IMR-90 (cell line): ENCODE measurements around the gene ANKRD33B. TPM values are rescaled to one million over a fixed set of nuclear protein-coding genes. Genes with fewer than 3 reads are reported as not detected.

Experiments
- ATAC-seq: fragments of 200-7000 bp; cut with Tn5 transposase; 2 replicates; pipeline ENCODE4 v1.9.1; 2020; ENCODE audit warnings: low read depth, mild to moderate bottlenecking, moderate library complexity
- BruUV-seq: library from RNA; stranded (reverse); fragments of 400-500 nt; replicated peaks from 2 replicates; lab custom pipeline; 2021; lab: Mats Ljungman, UMichigan
- CTCF ChIA-PET: fragments of 300-600 bp; formaldehyde crosslinking; extraction: SDS; loops from one replicate; lab custom pipeline; 2021; ENCODE audit warnings: antibody characterized with exemption; lab: Yijun Ruan, JAX
- POLR2A ChIA-PET: fragments of 300-600 bp; sonication (Branson Sonifier 250); formaldehyde crosslinking; loops from one replicate; lab custom pipeline; 2022; ENCODE audit warnings: antibody characterized with exemption; ENCODE audit not compliant: unreplicated experiment; lab: Charles Lee
- DNase-seq: peaks from one replicate; pipeline ENCODE4 v3.0.0; 2013
- H2AFZ ChIP-seq: replicated peaks from 2 replicates; pipeline ENCODE3; 2013; ENCODE audit warnings: low read length, mild to moderate bottlenecking; ENCODE audit not compliant: poor library complexity
- H2AK5ac ChIP-seq: 2 replicates; pipeline ENCODE4 v1.6.1; 2013; ENCODE audit warnings: low read depth, low read length, inconsistent platforms
- H2AK9ac ChIP-seq: replicated peaks from 2 replicates; pipeline ENCODE3; 2013; ENCODE audit warnings: mild to moderate bottlenecking, low read depth, low read length, moderate library complexity; ENCODE audit not compliant: poor library complexity
- H2BK120ac ChIP-seq: 2 replicates; pipeline ENCODE4 v1.6.1; 2013; ENCODE audit warnings: low read depth, low read length, inconsistent platforms
- H2BK15ac ChIP-seq: 3 replicates; pipeline ENCODE4 v1.6.1; 2013; ENCODE audit warnings: low read depth, low read length, inconsistent platforms
- H2BK20ac ChIP-seq: 2 replicates; pipeline ENCODE4 v1.6.1; 2013; ENCODE audit warnings: low read depth, mild to moderate bottlenecking, inconsistent platforms, low read length, moderate library complexity
- H2BK5ac ChIP-seq: 2 replicates; pipeline ENCODE4 v1.6.1; 2013; ENCODE audit warnings: mild to moderate bottlenecking, low read depth, low read length, inconsistent platforms; ENCODE audit not compliant: poor library complexity, severe bottlenecking
- H3K14ac ChIP-seq: replicated peaks from 2 replicates; pipeline ENCODE4 v1.6.1; 2013; ENCODE audit warnings: low read depth, low read length, inconsistent platforms
- H3K18ac ChIP-seq: 2 replicates; pipeline ENCODE4 v1.6.1; 2013; ENCODE audit warnings: low read depth, low read length, control low read depth
- H3K23ac ChIP-seq: 2 replicates; pipeline ENCODE4 v1.6.1; 2013; ENCODE audit warnings: low read depth, low read length, inconsistent platforms
- H3K27ac ChIP-seq: 2 replicates; pipeline ENCODE4 v1.5.1; 2013; ENCODE audit warnings: mild to moderate bottlenecking, control low read depth, low read length; ENCODE audit not compliant: insufficient read depth
- H3K27me3 ChIP-seq: 2 replicates; pipeline ENCODE4 v1.6.1; 2013; ENCODE audit warnings: low read length; ENCODE audit not compliant: control insufficient read depth, insufficient read depth
- H3K36me3 ChIP-seq: 2 replicates; pipeline ENCODE4 v1.6.1; 2013; ENCODE audit warnings: low read length, mixed read lengths; ENCODE audit not compliant: control insufficient read depth, insufficient read depth
- H3K4ac ChIP-seq: 2 replicates; pipeline ENCODE4 v1.6.1; 2013; ENCODE audit warnings: low read depth, low read length, inconsistent platforms
- H3K4me1 ChIP-seq: 2 replicates; pipeline ENCODE4 v1.6.1; 2013; ENCODE audit warnings: low read length, mixed read lengths; ENCODE audit not compliant: control insufficient read depth, insufficient read depth
- H3K4me2 ChIP-seq: 2 replicates; pipeline ENCODE4 v1.6.1; 2013; ENCODE audit warnings: low read depth, mild to moderate bottlenecking, control low read depth, low read length, moderate library complexity
- H3K4me3 ChIP-seq: 2 replicates; pipeline ENCODE4 v1.5.1; 2013; ENCODE audit warnings: low read depth, mild to moderate bottlenecking, control low read depth, low read length, moderate library complexity; ENCODE audit not compliant: insufficient read depth
- H3K56ac ChIP-seq: 2 replicates; pipeline ENCODE4 v1.6.1; 2013; ENCODE audit warnings: low read length, inconsistent platforms; ENCODE audit not compliant: insufficient read depth; ENCODE audit errors: extremely low read depth
- H3K79me1 ChIP-seq, 2 experiments: 2 replicates each; pipeline ENCODE4 v1.6.1; 2013; ENCODE audit warnings: low read length in 2 of 2, inconsistent platforms in 1 of 2, low read depth in 1 of 2
- H3K9ac ChIP-seq: 2 replicates; pipeline ENCODE4 v1.6.1; 2013; ENCODE audit warnings: low read depth, low read length, control low read depth
- H3K9me1 ChIP-seq: 2 replicates; pipeline ENCODE4 v1.6.1; 2013; ENCODE audit warnings: low read length, inconsistent platforms; ENCODE audit not compliant: insufficient read depth
- H3K9me3 ChIP-seq: 2 replicates; pipeline ENCODE4 v1.6.1; 2013; ENCODE audit warnings: low read length; ENCODE audit not compliant: control insufficient read depth, insufficient read depth
- H4K20me1 ChIP-seq: 2 replicates; pipeline ENCODE4 v1.6.1; 2013; ENCODE audit warnings: low read length, inconsistent platforms; ENCODE audit not compliant: insufficient read depth
- H4K5ac ChIP-seq: 2 replicates; pipeline ENCODE4 v1.6.1; 2013; ENCODE audit warnings: mild to moderate bottlenecking, low read depth, low read length, control low read depth
- H4K8ac ChIP-seq, 2 experiments: 2 replicates each; pipeline ENCODE4 v1.6.1; 2013; ENCODE audit warnings: low read depth in 2 of 2, low read length in 2 of 2, control low read depth in 1 of 2, inconsistent platforms in 1 of 2
- H4K91ac ChIP-seq: 2 replicates; pipeline ENCODE4 v1.6.1; 2013; ENCODE audit warnings: low read depth, low read length, inconsistent platforms; ENCODE audit not compliant: insufficient read depth
- BHLHE40 ChIP-seq: fragments of 150-350 bp; IDR thresholded peaks from 2 replicates; pipeline ENCODE4 v1.6.1; 2016; ENCODE audit warnings: mild to moderate bottlenecking, low read depth, low read length
- CEBPB ChIP-seq: IDR thresholded peaks from 2 replicates; pipeline ENCODE4 v1.6.1; 2012; ENCODE audit warnings: low read depth, low read length, improper control_type of control experiment
- CHD1 ChIP-seq: IDR thresholded peaks from 2 replicates; pipeline ENCODE4 v1.6.1; 2012; ENCODE audit warnings: low read depth, low read length, improper control_type of control experiment
- ELK1 ChIP-seq: fragments of 150-350 bp; IDR thresholded peaks from 2 replicates; pipeline ENCODE4 v1.6.1; 2016; ENCODE audit warnings: low read depth, mild to moderate bottlenecking, low read length, moderate library complexity, borderline replicate concordance
- MAZ ChIP-seq: IDR thresholded peaks from 2 replicates; pipeline ENCODE4 v1.6.1; 2012; ENCODE audit warnings: low read depth, mild to moderate bottlenecking, low read length, improper control_type of control experiment, moderate library complexity, borderline replicate concordance
- POLR2A ChIP-seq: IDR thresholded peaks from 2 replicates; pipeline ENCODE4 v1.6.1; 2012; ENCODE audit warnings: mild to moderate bottlenecking, low read depth, low read length
- RFX5 ChIP-seq: IDR thresholded peaks from 2 replicates; pipeline ENCODE4 v1.8.0; 2012; ENCODE audit warnings: low read depth, mild to moderate bottlenecking, low read length, moderate library complexity
- SMC3 ChIP-seq: fragments of 150-350 bp; IDR thresholded peaks from 2 replicates; pipeline ENCODE4 v1.6.1; 2016; ENCODE audit warnings: low read depth, mild to moderate bottlenecking, antibody characterized with exemption, low read length, moderate library complexity
- WGBS, 2 experiments: methylation state at CpG; one replicate each; pipeline versions ENCODE4 v1.1.5 to v1.1.7; 2013; ENCODE audit warnings: missing lambda C conversion rate in 2 of 2; ENCODE audit not compliant: insufficient read length in 1 of 2; ENCODE audit errors: extremely low coverage in 2 of 2; 5-methylcytosine and 5-hydroxymethylcytosine counted together
- dilution Hi-C: fragments of 300-500 bp; cut with HindIII; formaldehyde crosslinking; loops from one replicate; pipeline ENCODE4 v1.14.3; 2018; ENCODE audit warnings: low sequenced_read_pairs; ENCODE audit not compliant: unreplicated experiment
- in situ Hi-C: fragments of 300-500 bp; cut with MboI; formaldehyde crosslinking; loops from 3 replicates; pipeline ENCODE4 v1.14.3; 2019; ENCODE audit warnings: low sequenced_read_pairs, inconsistent platforms, mixed read lengths
- intact Hi-C: fragments of 100-400 bp; cut with micrococcal nuclease; formaldehyde crosslinking; loops from 2 replicates; pipeline ENCODE4 v1.10.0; 2022
- polyA plus RNA-seq, 3 experiments: library from polyadenylated mRNA; depleted of rRNA; stranded (reverse); fragments of >200 nt; gene quantifications; 2 replicates each; pipeline ENCODE4 v1.2.3, GENCODE V29; 2012; ENCODE audit warnings: low replicate concordance in 1 of 3
- total RNA-seq: library from RNA; depleted of rRNA; stranded (reverse); fragments of >200 nt; gene quantifications from 2 replicates; pipeline ENCODE4 v1.2.3, GENCODE V29; 2012

Gene ANKRD33B
- total and polyA plus RNA-seq, 2 of the 4 experiments (the other 2 are of a cell fraction), result 2.5 to 3.3 TPM

DNA sequence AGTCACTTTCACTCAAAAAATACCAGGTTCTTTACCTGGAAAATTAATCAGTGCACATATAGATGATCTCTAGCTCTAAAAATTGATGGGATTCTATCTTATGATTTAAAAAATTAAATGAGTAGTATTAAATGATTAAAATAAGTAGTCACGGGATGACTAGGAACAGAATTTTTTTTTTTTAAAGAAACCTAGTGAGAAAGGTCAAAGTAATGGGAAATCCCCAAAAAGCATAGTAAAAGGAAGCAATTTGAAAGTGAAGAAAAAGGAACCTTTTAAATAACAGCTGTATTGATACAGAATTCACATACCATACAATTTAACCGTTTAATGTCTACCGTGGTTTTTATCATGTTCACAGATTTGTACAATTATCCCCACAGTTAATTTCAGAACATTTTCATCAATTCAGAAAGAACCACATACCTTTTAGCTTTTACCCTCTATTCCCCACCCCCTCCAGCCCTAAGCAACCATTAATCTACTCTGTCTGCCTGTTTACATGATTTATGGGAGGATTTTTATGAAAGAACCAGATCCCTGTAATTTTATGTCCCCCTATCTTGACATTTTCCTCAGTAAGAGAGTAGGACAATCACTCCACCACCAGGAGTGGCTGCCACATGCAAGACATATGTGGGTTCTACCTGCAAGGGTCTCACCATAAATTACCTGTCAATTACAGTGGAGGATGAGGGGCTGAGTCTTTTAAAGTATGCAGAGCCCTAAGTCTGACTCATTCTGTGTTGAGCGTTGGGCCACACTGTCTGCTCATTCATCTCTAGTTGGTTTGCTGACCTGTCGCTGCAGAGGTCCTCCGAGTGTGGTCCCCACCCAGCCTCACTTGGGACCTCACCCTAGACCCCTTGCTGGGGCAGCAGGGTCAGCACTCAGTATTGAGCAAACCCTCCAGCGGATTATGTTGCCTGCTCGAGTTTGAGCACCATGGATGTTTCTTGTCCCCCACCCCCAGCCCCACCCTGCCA, 16.0 kb downstream of the ANKRD33B start:
- Histone ChIP-seq H3K79me1 (peaks cover 18 to 73% of the 10 kb centered on the region in 2 experiments), H2BK15ac (no peak overlapping the region), H3K9me3 (no peaks in the 10 kb centered on the region), H3K27me3 (no peaks in the 10 kb centered on the region), H4K8ac (no peak overlapping the region), H2AK5ac (no peak overlapping the region), H2BK5ac (no peak overlapping the region), H4K91ac (no peak overlapping the region), H3K18ac (no peak overlapping the region), H3K4me2 (no peak overlapping the region), H4K5ac (no peak overlapping the region), H3K4me3 (no peak overlapping the region), H3K9me1 (peaks cover 21% of the 10 kb centered on the region), H3K9ac (no peak overlapping the region), H3K36me3 (peaks cover 5% of the 10 kb centered on the region; the same call in 1 of the 2 replicates), H2BK120ac (no peak overlapping the region), H2AFZ (no peak overlapping the region), H3K56ac (no peak overlapping the region), H3K27ac (no peak overlapping the region), H3K4me1 (peaks cover 13% of the 10 kb centered on the region; the same call in 1 of the 2 replicates), H3K4ac (no peak overlapping the region), H2AK9ac (no peak overlapping the region), H3K23ac (no peak overlapping the region), H2BK20ac (no peak overlapping the region), H3K14ac (no peak overlapping the region), H4K20me1 (peaks cover 65% of the 10 kb centered on the region)
- WGBS, 2 experiments, result 90 to 100% methylated on average over 1 to 2 of the region's 8 CpGs
- ChIA-PET CTCF (no interaction called here), POLR2A (no interaction called here)
- no TSS peak for BruUV-seq
- intact Hi-C loops (no loop called here), in situ Hi-C loops (no loop called here), dilution Hi-C loops (no loop called here)
- DNase-seq (no peak), ATAC-seq (no peak)
- TF ChIP-seq POLR2A (no peak), BHLHE40 (no peak), MAZ (no peak), CHD1 (no peak), ELK1 (no peak), SMC3 (no peak), CEBPB (no peak), RFX5 (no peak)
